ENCODE results near the gene TXNIP.

Gene TXNIP

GRCh38 chr1:145961425-145962156 is 34.8 kb downstream of the TXNIP start:
- no peak for DNase-seq

GRCh38 chr1:145961109-145961424 is 35.3 kb downstream of the TXNIP start:
- no peak for DNase-seq

GRCh38 chr1:145960468-145961108 is 35.8 kb downstream of the TXNIP start:
- peak; percentile 67 for DNase-seq

GRCh38 chr1:145959957-145960467 is 36.4 kb downstream of the TXNIP start:
- DNase-seq: no peak

DNA sequence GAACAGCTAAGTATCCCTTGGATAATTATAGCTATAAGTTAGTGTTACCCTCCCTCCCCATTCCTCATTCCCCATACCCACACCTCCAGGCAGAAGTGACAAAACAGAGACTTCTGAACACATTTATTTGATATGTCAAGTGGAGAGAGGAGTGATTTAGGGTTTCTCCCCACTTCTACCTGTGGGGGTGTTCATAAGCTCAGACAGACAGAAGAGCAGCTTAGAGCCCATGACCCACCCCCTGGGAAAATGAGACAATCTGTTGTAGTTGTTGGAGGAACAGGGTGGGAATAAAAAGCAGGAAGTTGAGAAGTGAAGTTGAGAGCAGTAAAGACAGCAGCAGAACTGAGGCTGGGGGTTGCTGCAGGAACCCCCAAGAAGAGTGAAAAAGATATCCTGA is 37.0 kb downstream of the TXNIP start:
- no peak for DNase-seq

DNA sequence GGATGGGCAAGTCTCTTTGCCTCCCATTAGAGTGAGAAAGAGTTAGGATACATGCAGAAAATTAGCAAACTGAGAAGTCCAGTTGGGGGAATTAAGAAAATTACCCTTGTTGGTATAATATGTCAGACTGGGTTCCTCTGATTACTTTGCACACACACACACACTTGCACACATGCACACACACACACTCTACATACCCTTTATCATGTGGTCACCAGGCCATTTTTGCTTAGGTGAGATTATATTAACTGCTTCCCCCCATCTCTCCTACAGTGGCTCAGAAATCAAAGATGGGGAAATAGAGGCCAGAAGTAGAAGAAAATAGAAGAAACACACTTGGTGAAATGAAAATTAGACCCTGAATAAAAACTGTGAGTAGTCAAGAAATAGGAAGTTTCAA is 37.6 kb downstream of the TXNIP start:
- no peak for DNase-seq

DNA sequence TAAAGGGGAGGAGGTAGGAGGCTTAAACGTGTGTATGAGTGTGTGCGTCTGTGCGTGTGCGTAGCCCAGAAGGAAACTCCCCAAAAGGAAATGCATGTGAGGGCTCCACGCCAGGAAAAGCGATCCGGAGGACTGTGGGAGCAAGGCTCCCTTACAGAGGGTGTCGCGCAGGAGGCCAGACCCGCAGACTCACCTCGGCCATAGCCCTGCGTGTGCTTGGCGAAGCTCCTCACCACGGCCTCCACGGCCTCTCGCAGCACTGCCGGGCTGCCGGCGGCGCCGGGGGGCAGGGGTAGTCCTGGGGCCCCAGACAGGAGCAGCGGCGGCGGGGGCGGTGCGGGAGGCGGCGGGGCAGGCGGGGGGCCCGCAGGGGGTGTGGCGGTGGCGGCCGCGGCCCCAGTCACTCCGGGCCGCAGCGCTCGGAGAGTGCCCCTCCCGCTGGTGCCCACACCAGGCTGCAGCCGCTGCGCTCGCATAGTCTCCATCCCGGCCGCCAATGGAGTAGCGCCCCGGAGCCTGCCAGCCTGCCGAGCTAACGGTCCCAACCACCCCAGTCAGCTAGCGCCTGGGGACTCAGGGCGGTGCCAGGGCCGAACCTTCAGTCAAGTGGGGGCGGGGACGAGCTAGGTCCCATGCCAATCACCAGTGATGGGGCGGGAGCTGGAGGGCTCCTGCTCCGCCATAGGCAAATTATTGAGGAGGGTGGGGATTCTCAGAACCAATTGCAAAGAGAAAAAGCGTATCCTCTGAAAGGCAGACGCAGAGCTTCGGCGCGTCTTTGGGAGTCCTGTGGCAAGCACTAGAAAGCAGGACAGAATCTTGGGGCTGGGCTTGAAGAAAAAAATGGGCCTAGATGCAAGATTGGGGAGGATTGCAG is 38.7 kb downstream of the TXNIP start, which contains the start of gene LIX1L:
Gene LIX1L (minus strand): TSS at position 575 of the 877 bp plus-strand sequence. CDS start 90 bp downstream, at position 485.
- peak; percentile 94 for DNase-seq

GRCh38 chr1:145956781-145957442 is 39.5 kb downstream of the TXNIP start:
- DNase-seq: peak; percentile 44

- DNase-seq: no peak
Measured at GRCh38 chr1:145956361-145956760, 40.0 kb downstream of the TXNIP start.

- no peak for DNase-seq
Measured at GRCh38 chr1:145955436-145955835, 40.9 kb downstream of the TXNIP start.

DNA sequence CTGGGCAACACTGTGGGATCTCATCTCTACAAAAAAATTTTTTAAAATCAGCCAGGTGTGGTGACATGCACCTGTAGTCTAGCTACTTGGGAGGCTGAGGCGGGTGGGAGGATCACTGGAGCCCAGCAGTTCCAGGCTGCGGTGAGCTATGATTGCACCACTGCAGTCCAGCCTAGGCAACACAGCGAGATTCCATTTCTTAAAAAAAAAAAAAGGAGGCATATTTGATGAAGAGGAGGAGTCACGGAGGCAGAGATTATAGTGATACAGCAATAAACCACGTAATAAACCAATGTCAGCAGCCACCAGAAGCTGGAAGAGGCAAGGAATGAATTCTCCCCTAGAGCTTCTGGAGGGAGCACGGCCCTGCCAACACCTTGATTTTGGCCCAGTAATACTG is 42.5 kb downstream of the TXNIP start:
- DNase-seq: no peak

DNA sequence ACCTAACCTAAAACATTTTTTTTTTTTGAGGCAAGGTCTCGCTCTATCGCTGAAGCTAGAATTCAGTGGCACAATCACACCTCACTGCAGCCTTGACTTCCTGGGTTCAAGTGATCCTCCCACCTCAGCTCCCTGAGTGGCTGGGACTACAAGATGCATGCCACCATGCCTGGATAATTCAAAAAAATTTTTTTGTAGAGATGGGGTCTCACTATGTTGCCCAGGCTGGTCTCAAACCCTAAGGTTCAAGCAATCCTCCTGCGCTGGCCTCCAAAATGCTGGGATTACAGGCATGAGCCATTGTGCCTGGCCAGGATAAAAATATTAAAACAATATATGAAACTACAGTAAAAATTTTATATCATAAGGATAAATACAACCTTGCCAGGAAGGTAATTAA is 43.5 kb downstream of the TXNIP start:
- no peak for DNase-seq

GRCh38 chr1:145951526-145951925 is 44.9 kb downstream of the TXNIP start:
- DNase-seq: no peak

GRCh38 chr1:145949219-145949618 is 47.2 kb downstream of the TXNIP start:
- no peak for DNase-seq

GRCh38 chr1:145947551-145947950 is 48.8 kb downstream of the TXNIP start:
- DNase-seq: no peak

GRCh38 chr1:145946477-145946986 is 49.8 kb downstream of the TXNIP start:
- no peak for DNase-seq

GRCh38 chr1:145944532-145944931 is 51.8 kb downstream of the TXNIP start:
- DNase-seq: no peak

DNA sequence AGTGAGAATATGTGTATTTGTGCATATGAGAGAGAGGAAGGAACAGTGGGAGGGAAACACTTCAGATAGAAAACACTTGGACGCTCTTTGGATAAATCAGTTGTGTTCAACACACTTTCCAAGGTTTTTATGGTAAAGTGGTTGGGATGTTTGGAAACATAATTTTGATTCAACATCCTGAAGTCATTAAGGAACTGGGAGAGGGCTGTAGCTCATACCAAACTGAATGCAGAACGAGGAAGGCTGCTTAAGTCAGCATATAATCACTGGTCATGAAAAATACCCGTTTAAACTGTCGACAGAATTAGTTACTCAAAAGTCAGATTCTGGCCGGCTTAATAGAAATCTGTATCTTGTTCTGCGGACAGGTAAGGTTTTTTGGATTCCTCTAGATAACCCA is 53.5 kb downstream of the TXNIP start:
- DNase-seq: no peak
